B cell (primary cell): ENCODE data around the gene UHRF1.

Experiments used
- EZH2 ChIP-seq: IDR thresholded peaks from 2 replicates; pipeline ENCODE4 v1.6.1; 2012; ENCODE audit warnings: borderline replicate concordance, low read depth, mild to moderate bottlenecking, moderate library complexity, low read length; ENCODE audit not compliant: insufficient read depth, poor library complexity, severe bottlenecking
- TF ChIP-seq, protein P1 (sequence below): fragments of 200-600 bp; IDR thresholded peaks from one replicate; pipeline ENCODE4 v1.8.0; 2022; ENCODE audit warnings: antibody characterized with exemption, mild to moderate bottlenecking

DNA sequence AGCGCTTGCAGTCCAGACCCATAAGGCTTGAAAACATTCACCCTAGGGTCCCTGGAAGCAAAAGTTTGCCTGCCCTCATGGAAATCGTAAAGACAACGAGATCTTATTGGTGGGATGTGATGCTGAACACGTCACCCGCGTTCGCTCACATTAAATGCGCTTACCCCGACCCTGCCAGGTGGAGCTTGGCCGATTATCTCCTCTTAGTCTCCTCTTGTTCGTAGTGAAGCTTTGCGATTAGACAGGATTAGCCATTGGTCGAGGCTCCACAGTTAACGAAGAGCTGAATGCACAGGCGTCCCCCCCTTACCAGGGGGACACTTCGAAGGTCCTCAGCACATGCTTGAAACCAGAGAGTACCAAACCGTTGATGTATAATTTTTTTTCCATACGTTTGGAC, 43.6 kb downstream of the UHRF1 start:
- TF ChIP-seq, protein P1, sequence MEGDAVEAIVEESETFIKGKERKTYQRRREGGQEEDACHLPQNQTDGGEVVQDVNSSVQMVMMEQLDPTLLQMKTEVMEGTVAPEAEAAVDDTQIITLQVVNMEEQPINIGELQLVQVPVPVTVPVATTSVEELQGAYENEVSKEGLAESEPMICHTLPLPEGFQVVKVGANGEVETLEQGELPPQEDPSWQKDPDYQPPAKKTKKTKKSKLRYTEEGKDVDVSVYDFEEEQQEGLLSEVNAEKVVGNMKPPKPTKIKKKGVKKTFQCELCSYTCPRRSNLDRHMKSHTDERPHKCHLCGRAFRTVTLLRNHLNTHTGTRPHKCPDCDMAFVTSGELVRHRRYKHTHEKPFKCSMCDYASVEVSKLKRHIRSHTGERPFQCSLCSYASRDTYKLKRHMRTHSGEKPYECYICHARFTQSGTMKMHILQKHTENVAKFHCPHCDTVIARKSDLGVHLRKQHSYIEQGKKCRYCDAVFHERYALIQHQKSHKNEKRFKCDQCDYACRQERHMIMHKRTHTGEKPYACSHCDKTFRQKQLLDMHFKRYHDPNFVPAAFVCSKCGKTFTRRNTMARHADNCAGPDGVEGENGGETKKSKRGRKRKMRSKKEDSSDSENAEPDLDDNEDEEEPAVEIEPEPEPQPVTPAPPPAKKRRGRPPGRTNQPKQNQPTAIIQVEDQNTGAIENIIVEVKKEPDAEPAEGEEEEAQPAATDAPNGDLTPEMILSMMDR, result no peak
- TF ChIP-seq EZH2, result no peak
